PC-3 (cell line): Measurements from ENCODE around the gene AKAP7.
"Not testable (repeated sequence)": the region's sequence is repeated elsewhere in the genome, so short reads cannot be mapped to it uniquely, and the experiment has no call there.

ENCODE experiments used
- CTCF ChIP-seq: fragments of 300-600 bp; sonication (generic); conservative IDR thresholded peaks from 2 replicates; pipeline ENCODE4 v1.5.1; 2017; ENCODE audit warnings: antibody characterized with exemption, low read depth, mild to moderate bottlenecking, low read length
- EZH2 ChIP-seq: fragments of 300-600 bp; sonication (generic); IDR thresholded peaks from one replicate; pipeline ENCODE4 v1.6.1; 2017; ENCODE audit warnings: antibody characterized with exemption, mild to moderate bottlenecking, low read length; ENCODE audit not compliant: unreplicated experiment
- EZH2phosphoT487 ChIP-seq: fragments of 300-600 bp; sonication (generic); IDR thresholded peaks from 2 replicates; pipeline ENCODE4 v1.6.1; 2018; ENCODE audit warnings: mild to moderate bottlenecking, antibody characterized with exemption, low read length, borderline replicate concordance

- TF ChIP-seq CTCF, EZH2, EZH2phosphoT487: not testable (repeated sequence)
These were observed 43.3 kb upstream of the AKAP7 start for GRCh38 chr6:131091944-131092343.
